Type B pancreatic cell (in vitro differentiated cells): ENCODE measurements around the gene KRT6C. TPM values are rescaled to one million over a fixed set of nuclear protein-coding genes. Genes with fewer than 3 reads are reported as not detected.
"Not testable (repeated sequence)": the region's sequence is repeated elsewhere in the genome, so short reads cannot be mapped to it uniquely, and the experiment has no call there.

ENCODE experiments used
- DNase-seq: peaks from one replicate; pipeline ENCODE4 v3.0.0; 2021; ENCODE audit warnings: mixed read lengths; ENCODE audit not compliant: unreplicated experiment; ENCODE audit errors: extremely low spot score
- H3K27ac Mint-ChIP-seq: 2 replicates; pipeline ENCODE4 v1.8.0; 2021; ENCODE audit warnings: mild to moderate bottlenecking, mixed read lengths
- H3K27me3 Mint-ChIP-seq: 2 replicates; pipeline ENCODE4 v1.8.0; 2021; ENCODE audit warnings: mixed read lengths
- H3K36me3 Mint-ChIP-seq: 2 replicates; pipeline ENCODE4 v1.8.0; 2021; ENCODE audit warnings: mixed read lengths
- H3K4me1 Mint-ChIP-seq: one replicate; pipeline ENCODE4 v1.8.0; 2021; ENCODE audit warnings: mixed read lengths; ENCODE audit not compliant: unreplicated experiment
- H3K4me3 Mint-ChIP-seq: 2 replicates; pipeline ENCODE4 v1.8.0; 2021; ENCODE audit warnings: mild to moderate bottlenecking, mixed read lengths
- H3K9me3 Mint-ChIP-seq: 2 replicates; pipeline ENCODE4 v1.8.0; 2021; ENCODE audit warnings: mixed read lengths
- total RNA-seq: library from RNA; stranded (reverse); gene quantifications from 2 replicates; pipeline ENCODE4 v1.2.1, GENCODE V29; 2021; ENCODE audit warnings: low replicate concordance
- TF ChIP-seq, protein P1 (sequence below): fragments of 200-600 bp; sonication (generic); conservative IDR thresholded peaks from 2 replicates; pipeline ENCODE4 v1.5.0; 2021; ENCODE audit warnings: antibody characterized with exemption, mild to moderate bottlenecking

Gene KRT6C
- total RNA-seq, 1 donor from 2014 or later: 0.19 TPM

DNA sequence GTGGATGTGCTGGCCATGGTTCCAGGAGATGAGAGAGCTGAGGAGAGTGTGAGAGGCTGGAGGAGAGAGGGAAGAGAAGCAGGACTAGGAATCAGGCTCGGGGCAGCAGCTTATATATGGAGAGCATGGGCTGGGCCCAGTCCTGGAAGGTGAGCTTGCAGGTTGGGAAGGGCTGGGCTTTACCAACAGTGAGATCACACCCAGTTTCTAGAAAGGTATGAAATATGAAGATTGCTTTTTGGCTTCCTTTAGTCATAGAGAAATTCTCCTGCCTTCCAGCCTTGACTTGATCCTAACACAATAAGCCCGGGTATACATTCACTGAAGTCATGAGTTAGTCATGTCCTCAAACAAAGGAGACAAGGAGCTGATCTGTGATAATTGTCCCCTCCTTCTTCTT lies 19.6 kb upstream of the KRT6C start, which contains the start of gene KRT6A:
KRT6A (minus strand) TSS at position 86 of the 400 bp plus-strand sequence; CDS start at position 17, 69 bp downstream.
- Mint-ChIP-seq H3K9me3 (no peaks in the 10 kb centered on the region), H3K27me3 (peaks cover 50% of the 10 kb centered on the region), H3K4me3 (no peak within 1 kb of the TSS), H3K27ac (peak within 1 kb of the TSS; percentile 48), H3K36me3 (no peaks in the 10 kb centered on the region), H3K4me1 (peaks cover 8% of the 10 kb centered on the region)
- TF ChIP-seq, protein P1, sequence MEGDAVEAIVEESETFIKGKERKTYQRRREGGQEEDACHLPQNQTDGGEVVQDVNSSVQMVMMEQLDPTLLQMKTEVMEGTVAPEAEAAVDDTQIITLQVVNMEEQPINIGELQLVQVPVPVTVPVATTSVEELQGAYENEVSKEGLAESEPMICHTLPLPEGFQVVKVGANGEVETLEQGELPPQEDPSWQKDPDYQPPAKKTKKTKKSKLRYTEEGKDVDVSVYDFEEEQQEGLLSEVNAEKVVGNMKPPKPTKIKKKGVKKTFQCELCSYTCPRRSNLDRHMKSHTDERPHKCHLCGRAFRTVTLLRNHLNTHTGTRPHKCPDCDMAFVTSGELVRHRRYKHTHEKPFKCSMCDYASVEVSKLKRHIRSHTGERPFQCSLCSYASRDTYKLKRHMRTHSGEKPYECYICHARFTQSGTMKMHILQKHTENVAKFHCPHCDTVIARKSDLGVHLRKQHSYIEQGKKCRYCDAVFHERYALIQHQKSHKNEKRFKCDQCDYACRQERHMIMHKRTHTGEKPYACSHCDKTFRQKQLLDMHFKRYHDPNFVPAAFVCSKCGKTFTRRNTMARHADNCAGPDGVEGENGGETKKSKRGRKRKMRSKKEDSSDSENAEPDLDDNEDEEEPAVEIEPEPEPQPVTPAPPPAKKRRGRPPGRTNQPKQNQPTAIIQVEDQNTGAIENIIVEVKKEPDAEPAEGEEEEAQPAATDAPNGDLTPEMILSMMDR: no peak
- DNase-seq: no peak

DNA sequence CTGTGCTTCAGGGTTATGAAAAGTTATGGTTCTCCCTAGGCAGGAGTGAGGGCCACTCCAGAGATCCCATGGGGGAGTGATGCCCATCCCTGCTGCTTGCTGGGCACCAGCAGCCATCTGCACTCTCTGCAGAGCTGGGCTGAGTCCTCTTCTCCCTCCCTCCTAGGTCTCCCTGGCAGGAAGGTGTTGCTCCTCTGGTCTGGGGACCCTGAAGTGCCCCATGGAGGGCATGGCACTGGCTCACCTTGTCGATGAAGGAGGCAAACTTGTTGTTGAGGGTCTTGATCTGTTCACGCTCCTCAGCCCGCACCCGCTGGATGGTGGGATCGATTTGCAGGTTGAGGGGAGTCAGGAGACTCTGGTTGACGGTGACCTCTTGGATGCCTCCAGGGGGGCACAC lies 18.8 kb upstream of the KRT6C start:
- not testable (repeated sequence) for H3K27ac Mint-ChIP-seq, H3K9me3 Mint-ChIP-seq
- H3K27me3 Mint-ChIP-seq: peaks cover 48% of the 10 kb centered on the region

DNA sequence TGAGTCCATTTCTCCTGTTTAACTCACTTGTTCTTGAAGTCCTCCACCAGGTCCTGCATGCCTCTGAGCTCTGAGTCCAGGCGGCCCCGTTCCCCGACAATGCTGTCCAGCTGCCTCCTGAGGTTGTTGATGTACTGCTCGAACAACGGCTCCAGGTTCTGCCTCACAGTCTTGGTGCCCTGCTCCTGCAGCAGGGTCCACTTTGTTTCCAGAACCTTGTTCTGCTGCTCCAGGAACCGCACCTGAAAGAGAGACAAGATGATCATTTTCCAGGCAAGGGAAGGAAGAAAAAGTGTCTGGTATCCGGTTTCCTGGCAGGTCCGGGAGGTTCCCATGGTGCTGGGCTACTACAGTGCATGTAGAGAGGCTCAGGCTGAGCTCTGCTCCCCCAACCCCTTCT lies 17.9 kb upstream of the KRT6C start:
- not testable (repeated sequence) for DNase-seq, H3K9me3 Mint-ChIP-seq, H3K4me3 Mint-ChIP-seq, H3K27ac Mint-ChIP-seq, H3K36me3 Mint-ChIP-seq, H3K4me1 Mint-ChIP-seq
- H3K27me3 Mint-ChIP-seq: peaks cover 55% of the 10 kb centered on the region

More for the DNA sequence above, 18.8 kb upstream of the KRT6C start:
- DNase-seq, H3K4me1 Mint-ChIP-seq, H3K4me3 Mint-ChIP-seq, H3K36me3 Mint-ChIP-seq: not testable (repeated sequence)

DNA sequence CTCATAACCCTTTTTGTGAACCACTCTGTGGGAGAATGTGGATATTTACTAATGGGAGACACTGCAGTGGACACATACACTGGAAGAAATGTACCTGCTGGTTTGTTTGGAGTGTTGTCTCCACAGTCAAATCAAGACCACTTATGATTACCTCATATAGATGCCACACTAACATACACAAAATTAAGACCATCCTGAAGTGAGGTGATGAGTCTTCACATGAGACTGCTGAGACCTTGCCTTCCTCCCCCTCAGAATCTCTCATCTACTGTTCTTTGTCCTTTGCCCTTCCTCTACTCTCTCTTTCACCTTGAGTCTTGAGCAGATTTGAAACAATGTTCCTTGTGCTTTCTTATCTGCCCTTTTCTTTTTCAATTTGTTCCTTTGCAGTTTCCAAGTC lies 15.1 kb upstream of the KRT6C start:
- Mint-ChIP-seq H3K36me3 (no peaks in the 10 kb centered on the region), H3K9me3 (no peaks in the 10 kb centered on the region), H3K4me3 (no peak overlapping the region), H3K27ac (no peak overlapping the region), H3K27me3 (peaks cover 55% of the 10 kb centered on the region), H3K4me1 (no peaks in the 10 kb centered on the region)
- TF ChIP-seq, protein P1: no peak
- DNase-seq: no peak

DNA sequence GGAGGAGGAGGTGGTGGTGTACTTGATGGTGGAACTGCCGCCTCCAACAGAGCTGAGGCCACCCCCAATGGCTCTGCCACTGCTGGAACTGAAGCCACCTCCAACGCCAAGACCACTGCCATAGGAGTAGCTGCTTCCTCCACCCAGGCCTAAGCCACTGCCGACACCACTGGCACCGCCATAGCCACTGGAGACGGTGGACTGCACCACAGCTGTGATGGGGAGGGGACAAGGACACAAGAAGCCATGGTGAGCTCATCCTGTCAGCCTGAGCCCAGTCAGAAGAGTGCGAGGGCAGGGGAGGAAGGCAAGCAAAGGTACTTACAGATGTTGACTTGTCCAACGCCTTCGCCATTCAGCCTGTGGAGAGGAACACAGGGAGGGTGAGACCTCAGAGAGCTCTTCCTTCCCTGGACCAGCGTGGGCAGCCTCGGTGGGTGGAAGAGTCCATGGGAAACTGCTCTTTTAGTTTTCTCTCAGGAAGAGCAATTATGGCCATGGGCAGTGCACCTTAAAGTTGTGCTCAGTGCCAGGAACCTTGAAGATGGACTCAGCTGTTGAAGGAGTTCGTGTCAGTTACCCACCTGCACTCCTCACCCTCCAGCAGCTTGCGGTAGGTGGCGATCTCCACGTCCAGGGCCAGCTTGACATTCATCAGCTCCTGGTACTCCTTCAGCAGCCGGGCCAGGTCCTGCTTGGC lies 14.3 kb upstream of the KRT6C start:
- not testable (repeated sequence) for H3K4me1 Mint-ChIP-seq, H3K36me3 Mint-ChIP-seq, H3K9me3 Mint-ChIP-seq, DNase-seq, H3K27ac Mint-ChIP-seq, H3K4me3 Mint-ChIP-seq
- peaks cover 55% of the 10 kb centered on the region for H3K27me3 Mint-ChIP-seq

DNA sequence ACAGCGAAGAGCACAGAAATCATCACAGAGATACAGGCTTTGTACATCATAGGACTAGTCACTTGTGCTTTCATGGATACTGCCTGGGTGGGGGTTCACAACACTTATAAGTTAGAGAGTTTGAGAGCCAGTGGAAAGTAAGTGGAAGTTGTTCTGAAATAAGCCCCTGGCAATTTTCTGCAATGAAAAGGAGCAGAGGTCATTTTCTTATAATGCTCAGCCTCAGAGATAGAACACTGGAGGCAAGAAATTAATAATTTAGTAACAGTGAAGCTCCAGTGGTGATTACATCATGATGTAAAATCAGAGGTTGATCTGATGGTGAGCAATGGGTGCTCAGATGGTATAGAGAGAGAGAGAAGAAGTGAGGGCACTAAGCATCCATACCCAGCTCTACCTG lies 13.6 kb upstream of the KRT6C start:
- TF ChIP-seq, protein P1: no peak
- no peak overlapping the region for H3K4me3 Mint-ChIP-seq
- no peak for DNase-seq
- H3K9me3 Mint-ChIP-seq: no peaks in the 10 kb centered on the region
- H3K4me1 Mint-ChIP-seq: no peaks in the 10 kb centered on the region
- no peaks in the 10 kb centered on the region for H3K36me3 Mint-ChIP-seq
- no peak overlapping the region for H3K27ac Mint-ChIP-seq
- peaks cover 58% of the 10 kb centered on the region for H3K27me3 Mint-ChIP-seq

DNA sequence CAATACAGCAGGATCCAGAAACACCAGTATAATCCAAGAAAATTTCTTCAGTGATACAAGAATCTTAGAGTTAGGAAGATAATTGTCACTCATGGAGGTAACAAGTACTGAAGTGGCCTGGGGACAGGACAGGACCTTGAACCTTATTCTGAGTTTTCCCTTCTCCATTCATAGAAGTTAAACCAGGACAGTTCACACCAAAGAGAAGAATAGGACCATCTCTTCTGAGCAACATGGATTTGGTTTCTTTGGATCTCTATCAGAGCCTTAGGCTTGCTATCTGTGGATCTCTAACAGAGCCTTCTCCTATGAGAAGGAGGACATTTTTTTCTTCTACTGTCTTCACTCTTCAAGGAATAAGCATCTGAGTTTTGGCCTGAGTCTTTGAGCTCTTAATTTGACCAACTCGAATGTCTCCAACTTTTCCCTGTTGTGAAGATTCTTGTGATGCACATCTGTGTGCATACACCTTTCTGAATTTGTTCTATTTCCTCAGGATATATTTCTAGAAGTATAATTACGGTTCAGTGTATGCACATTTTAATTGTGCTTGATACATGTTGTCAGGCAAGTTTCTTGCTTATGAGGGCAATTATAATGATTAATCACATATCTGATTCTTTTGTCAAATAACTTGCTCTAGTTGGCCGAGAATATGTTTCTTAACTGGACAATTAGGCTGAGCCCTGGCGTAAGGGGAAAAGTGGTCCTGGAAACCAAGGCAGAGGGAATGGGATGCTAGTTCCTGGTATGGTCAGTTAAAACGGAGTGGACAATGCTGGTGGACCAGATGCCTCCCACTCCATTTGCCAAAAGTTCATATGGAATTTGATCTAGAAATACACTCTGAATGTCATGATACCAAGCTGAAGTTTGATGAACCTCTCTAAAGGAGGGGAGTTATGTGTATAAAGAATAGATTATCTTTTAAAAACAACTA lies 12.8 kb upstream of the KRT6C start:
- no peaks in the 10 kb centered on the region for H3K4me1 Mint-ChIP-seq
- DNase-seq: no peak
- TF ChIP-seq, protein P1: no peak
- H3K9me3 Mint-ChIP-seq: no peaks in the 10 kb centered on the region
- H3K36me3 Mint-ChIP-seq: no peaks in the 10 kb centered on the region
- H3K27me3 Mint-ChIP-seq: peaks cover 56% of the 10 kb centered on the region
- H3K27ac Mint-ChIP-seq: no peak overlapping the region
- H3K4me3 Mint-ChIP-seq: no peak overlapping the region
